HepG2 (cell line): ENCODE results near the gene MSI2. TPM values are rescaled to one million over a fixed set of nuclear protein-coding genes. Genes with fewer than 3 reads are reported as not detected.

ENCODE experiments used
- ATAC-seq: fragments of 200-7000 bp; cut with Tn5 transposase; 3 replicates; pipeline ENCODE4 v1.9.1; 2020; ENCODE audit warnings: mild to moderate bottlenecking, moderate library complexity
- BruUV-seq: library from RNA; stranded (reverse); fragments of 400-500 nt; replicated peaks from 2 replicates; lab custom pipeline; 2021; lab: Mats Ljungman, UMichigan
- CTCF ChIA-PET: fragments of 300-600 bp; formaldehyde crosslinking; extraction: SDS; loops from one replicate; lab custom pipeline; 2021; ENCODE audit warnings: low total read pairs, inconsistent platforms, low intra/inter-chr PET ratio; lab: Yijun Ruan, JAX
- POLR2A ChIA-PET: fragments of 350-600 bp; sonication (Branson Sonifier 250); formaldehyde crosslinking; loops from one replicate; lab custom pipeline; 2020; ENCODE audit warnings: antibody characterized with exemption, inconsistent platforms; lab: Yijun Ruan, JAX
- DNase-seq: peaks from one replicate; pipeline ENCODE4 v3.0.0-alpha.2; 2015; ENCODE audit warnings: low spot score
- FAIRE-seq: peaks from 3 replicates; lab custom pipeline; 2011; peaks lifted over from hg19 to GRCh38; lab: Jason Lieb, UNC
- H2AFZ ChIP-seq: one replicate; pipeline ENCODE4 v1.6.1; 2011; ENCODE audit warnings: low read length, inconsistent platforms
- H3K27ac ChIP-seq: fragments of 300-600 bp; 3 replicates; pipeline ENCODE4 v1.8.0; 2011; ENCODE audit warnings: mixed run types, mild to moderate bottlenecking, mixed read lengths, low read length, inconsistent platforms; ENCODE audit not compliant: insufficient read depth; ENCODE audit errors: extremely low read length
- H3K27me3 ChIP-seq, 2 experiments: fragments of 200-600 bp in 1 of 2; 2 replicates in 1 of 2; 3 replicates in 1 of 2; pipeline versions ENCODE4 v1.6.0 to v1.8.0; 2011; ENCODE audit warnings: low read length in 2 of 2, mild to moderate bottlenecking in 2 of 2, moderate library complexity in 2 of 2, inconsistent platforms in 1 of 2; ENCODE audit not compliant: insufficient read depth in 2 of 2, control insufficient read depth in 1 of 2
- H3K36me3 ChIP-seq, 2 experiments: fragments of 200-600 bp in 1 of 2; replicated peaks in 1 of 2; 2 replicates in 1 of 2; 3 replicates in 1 of 2; pipeline versions ENCODE4 v1.5.1 to v1.8.0; 2011; ENCODE audit warnings: low read length in 2 of 2, inconsistent platforms in 1 of 2; ENCODE audit not compliant: insufficient read depth in 2 of 2, control insufficient read depth in 1 of 2
- H3K4me1 ChIP-seq: 2 replicates; pipeline ENCODE4 v1.5.1; 2012; ENCODE audit warnings: low read length, inconsistent platforms; ENCODE audit not compliant: insufficient read depth
- H3K4me2 ChIP-seq: 2 replicates; pipeline ENCODE4 v1.6.0; 2011; ENCODE audit warnings: low read depth, low read length, inconsistent platforms
- H3K4me3 ChIP-seq, 3 experiments: fragments of 200-600 bp in 1 of 3; sonication (generic), shearing (Covaris generic) in 1 of 3; replicated peaks in 1 of 3; 2 replicates each; pipeline ENCODE4 v1.5.1; 2011 to 2016; ENCODE audit warnings: low read length in 3 of 3, inconsistent platforms in 2 of 3, low read depth in 2 of 3, mild to moderate bottlenecking in 2 of 3, control low read depth in 1 of 3, mixed read lengths in 1 of 3; ENCODE audit not compliant: insufficient read depth in 1 of 3
- H3K79me2 ChIP-seq: one replicate; pipeline ENCODE4 v1.6.1; 2011; ENCODE audit warnings: low read length, inconsistent platforms; ENCODE audit not compliant: insufficient read depth
- H3K9ac ChIP-seq: 2 replicates; pipeline ENCODE4 v1.6.0; 2011; ENCODE audit warnings: mild to moderate bottlenecking, low read depth, low read length, inconsistent platforms; ENCODE audit not compliant: insufficient read depth
- H3K9me3 ChIP-seq: 2 replicates; pipeline ENCODE4 v1.5.1; 2012; ENCODE audit warnings: mild to moderate bottlenecking, low read length
- H4K20me1 ChIP-seq: 2 replicates; pipeline ENCODE4 v1.6.0; 2011; ENCODE audit warnings: inconsistent platforms, mild to moderate bottlenecking, low read length, moderate library complexity; ENCODE audit not compliant: insufficient read depth
- CREB1 ChIP-seq, 2 experiments: fragments of 450-650 bp in 1 of 2; IDR thresholded peaks; 2 replicates each; pipeline ENCODE4 v1.6.1; 2016 to 2017; ENCODE audit warnings: control low read depth in 1 of 2, mild to moderate bottlenecking in 1 of 2, missing compliant biosample characterization in 1 of 2, missing genetic modification characterization in 1 of 2
- FOXO1 ChIP-seq: sonication (generic); formaldehyde crosslinking; IDR thresholded peaks from 2 replicates; pipeline ENCODE4 v1.4.0; 2020; ENCODE audit warnings: missing genetic modification reagents
- GATA4 ChIP-seq: sonication (generic); IDR thresholded peaks from 2 replicates; pipeline ENCODE4 v1.6.1; 2016; ENCODE audit warnings: antibody characterized with exemption, low read depth, borderline replicate concordance
- MIER3 ChIP-seq: IDR thresholded peaks from 2 replicates; pipeline ENCODE4 v1.6.1; 2016; ENCODE audit warnings: missing compliant biosample characterization, borderline replicate concordance
- MXI1 ChIP-seq: IDR thresholded peaks from 3 replicates; pipeline ENCODE4 v1.6.1; 2012; ENCODE audit warnings: low read depth, low read length, inconsistent platforms, borderline replicate concordance
- NFIB ChIP-seq: sonication (generic); formaldehyde crosslinking; IDR thresholded peaks from 2 replicates; pipeline ENCODE4 v1.9.0; 2021; ENCODE audit warnings: missing genetic modification reagents, mild to moderate bottlenecking, borderline replicate concordance
- NR1H2 ChIP-seq: sonication (generic); formaldehyde crosslinking; IDR thresholded peaks from 2 replicates; pipeline ENCODE4 v1.8.1; 2022; ENCODE audit warnings: low read depth, missing genetic modification reagents, borderline replicate concordance
- RBM39 ChIP-seq: fragments of 200-400 bp; formaldehyde crosslinking; IDR thresholded peaks from one replicate; pipeline ENCODE4 v1.6.1; 2018; ENCODE audit warnings: antibody characterized with exemption, mild to moderate bottlenecking, low read depth, low read length; ENCODE audit not compliant: poor library complexity, severe bottlenecking
- ZBTB3 ChIP-seq: sonication (generic); formaldehyde crosslinking; IDR thresholded peaks from 2 replicates; pipeline ENCODE4 v1.4.0; 2020; ENCODE audit warnings: low read depth, mild to moderate bottlenecking, moderate library complexity, missing genetic modification reagents, borderline replicate concordance
- ZMAT3 ChIP-seq: sonication (generic); formaldehyde crosslinking; conservative IDR thresholded peaks from 2 replicates; pipeline ENCODE4 v1.7.0; 2021; ENCODE audit warnings: missing genetic modification reagents
- ZNF18 ChIP-seq: sonication (generic); formaldehyde crosslinking; IDR thresholded peaks from 2 replicates; pipeline ENCODE4 v1.8.0; 2022; ENCODE audit warnings: mild to moderate bottlenecking, missing genetic modification reagents; ENCODE audit not compliant: insufficient replicate concordance
- ZNF350 ChIP-seq: sonication (generic); formaldehyde crosslinking; IDR thresholded peaks from 2 replicates; pipeline ENCODE4 v1.4.0; 2020; ENCODE audit warnings: mild to moderate bottlenecking, low read depth, missing genetic modification reagents, borderline replicate concordance
- ZNF362 ChIP-seq: sonication (generic); formaldehyde crosslinking; IDR thresholded peaks from 2 replicates; pipeline ENCODE4 v1.4.0; 2020; ENCODE audit warnings: missing genetic modification reagents, mild to moderate bottlenecking, borderline replicate concordance
- ZNF609 ChIP-seq: sonication (generic); formaldehyde crosslinking; IDR thresholded peaks from 2 replicates; pipeline ENCODE4 v1.4.0; 2020; ENCODE audit warnings: mild to moderate bottlenecking, missing genetic modification reagents, borderline replicate concordance
- ZNF740 ChIP-seq: sonication (generic); formaldehyde crosslinking; IDR thresholded peaks from 2 replicates; pipeline ENCODE4 v1.4.0; 2020; ENCODE audit warnings: missing genetic modification reagents
- ZNF75D ChIP-seq: sonication (generic); formaldehyde crosslinking; IDR thresholded peaks from 2 replicates; pipeline ENCODE4 v1.8.1; 2023; ENCODE audit warnings: missing genetic modification reagents, mild to moderate bottlenecking, borderline replicate concordance
- WGBS: methylation state at CpG from one replicate; pipeline ENCODE4 v1.1.6; 2017; ENCODE audit warnings: low lambda C conversion rate; 5-methylcytosine and 5-hydroxymethylcytosine counted together
- in situ Hi-C: cut with HindIII; loops from 2 replicates; pipeline ENCODE4 v1.10.0; 2017; ENCODE audit warnings: low pct_unique_long_range_greater_than_20kb; ENCODE audit not compliant: extremely low pct_ligation_motif_present
- intact Hi-C: fragments of 100-400 bp; cut with micrococcal nuclease; formaldehyde crosslinking; loops from one replicate; pipeline ENCODE4 v1.10.0; 2022; ENCODE audit not compliant: unreplicated experiment
- polyA plus RNA-seq, 8 experiments: library from polyadenylated mRNA; depleted of rRNA in 3 of 8; stranded (reverse) in 7 of 8; unstranded in 1 of 8; fragments of >200 nt; fragmentation: Illumina TruSeq in 4 of 8; extraction: Trizol in 4 of 8; gene quantifications; 2 replicates each; pipeline versions ENCODE4 v1.2.1 to v1.2.3, GENCODE V29; 2011 to 2016; ENCODE audit warnings: low read depth in 4 of 8, missing spikeins in 1 of 8, mixed read lengths in 1 of 8; ENCODE audit not compliant: insufficient read depth in 1 of 8
- total RNA-seq, 5 experiments: library from RNA; depleted of rRNA; stranded (reverse); fragments of >200 nt; fragmentation: Illumina TruSeq; extraction: Trizol; gene quantifications; 2 replicates each; pipeline ENCODE4 v1.2.3, GENCODE V29; 2016; ENCODE audit warnings: low read depth in 1 of 5

The MSI2 gene
- total and polyA plus RNA-seq, 2 of the 13 experiments (the other 11 are each of a cell fraction or from before 2014, with no cell fraction given) = 77.5 to 78.4 TPM

GRCh38 chr17:57482657-57483056 lies 226.3 kb downstream of the MSI2 start:
- no peak overlapping the region for H3K4me2 ChIP-seq
- H3K4me3 ChIP-seq = no peak overlapping the region
- no peak overlapping the region for H3K9ac ChIP-seq
- in situ Hi-C loops = no loop called here
- ChIA-PET CTCF (no interaction called here), POLR2A (no interaction called here)
- FAIRE-seq = no peak
- no peak overlapping the region for H3K27ac ChIP-seq
- BruUV-seq = no TSS peak
- no peak for DNase-seq
- H3K79me2 ChIP-seq = peaks cover 11% of the 10 kb centered on the region
- peaks cover 9% of the 10 kb centered on the region for H3K4me1 ChIP-seq
- 97% methylated on average over 2 of the region's 2 CpGs for WGBS
- H3K27me3 ChIP-seq = no peaks in the 10 kb centered on the region
- no peaks in the 10 kb centered on the region; the same call in 1 of the 2 replicates for H4K20me1 ChIP-seq
- intact Hi-C loops = no loop called here
- H2AFZ ChIP-seq = no peak overlapping the region
- ATAC-seq = no peak
- H3K36me3 ChIP-seq = peaks cover 9 to 23% of the 10 kb centered on the region in 2 experiments
- no peaks in the 10 kb centered on the region for H3K9me3 ChIP-seq
- TF ChIP-seq FOXO1 (CRISPR knock-in tag) (no peak), CREB1 (IDR thresholded peaks at IDR 0.05) (no peak), CREB1 (CRISPR knock-in tag; IDR thresholded peaks at IDR 0.05) (no peak), GATA4 (no peak), NFIB (CRISPR knock-in tag) (no peak), ZNF18 (no peak), ZNF609 (CRISPR knock-in tag) (no peak), ZNF740 (CRISPR knock-in tag) (no peak), RBM39 (no peak), MIER3 (no peak), ZMAT3 (CRISPR knock-in tag) (no peak), MXI1 (no peak), ZNF362 (CRISPR knock-in tag) (no peak), ZNF350 (no peak), NR1H2 (CRISPR knock-in tag) (no peak), ZNF75D (CRISPR knock-in tag) (no peak), ZBTB3 (CRISPR knock-in tag) (no peak)
